LNCaP clone FGC (cell line): ENCODE results near the gene ARL6IP6.
A peak's percentile ranks its signal among the peaks of the same experiment; 100 is the strongest.
"Not testable (repeated sequence)": the region's sequence is repeated elsewhere in the genome, so short reads cannot be mapped to it uniquely, and the experiment has no call there.

Source experiments
- DNase-seq: peaks from one replicate; pipeline ENCODE4 v3.0.0-alpha.2; 2011; ENCODE audit warnings: low read depth
- H3K4me3 ChIP-seq: 2 replicates; pipeline ENCODE4 v1.5.1; 2011; ENCODE audit warnings: mild to moderate bottlenecking, low read depth, low read length, control low read depth
- TF ChIP-seq, protein P1 (sequence below): IDR thresholded peaks from 2 replicates; pipeline ENCODE4 v1.5.1; 2012; ENCODE audit warnings: mild to moderate bottlenecking; ENCODE audit not compliant: control insufficient read depth, insufficient read depth; ENCODE audit errors: extremely low read depth

Gene ARL6IP6

DNA sequence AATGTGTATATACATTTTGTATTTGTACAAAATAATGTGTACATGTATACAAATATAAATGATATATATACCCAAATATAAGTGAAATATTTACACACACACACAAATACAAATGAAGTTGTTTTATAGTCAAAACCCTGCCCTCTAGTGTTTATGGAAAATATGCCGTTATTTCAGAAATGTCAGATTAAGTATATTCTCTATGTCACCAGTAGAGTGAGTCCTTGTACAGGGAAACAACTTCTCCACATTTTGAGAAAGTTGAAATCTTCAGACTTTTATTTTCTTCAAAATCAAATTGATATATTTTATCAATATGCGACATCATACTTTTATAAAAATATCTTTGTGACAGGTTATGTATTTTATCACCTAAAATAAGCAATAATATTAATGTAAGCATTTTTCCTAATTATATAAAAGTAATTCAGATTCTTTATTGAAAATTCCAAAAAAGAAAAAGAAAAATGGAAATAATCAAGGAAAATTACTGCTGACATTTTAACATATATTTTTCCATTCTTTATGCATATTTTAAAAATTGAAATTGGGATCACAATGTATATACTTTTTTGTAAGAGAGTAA is 22.4 kb downstream of the ARL6IP6 start:
- DNase-seq = no peak
- H3K4me3 ChIP-seq = no peak overlapping the region
- TF ChIP-seq, protein P1, sequence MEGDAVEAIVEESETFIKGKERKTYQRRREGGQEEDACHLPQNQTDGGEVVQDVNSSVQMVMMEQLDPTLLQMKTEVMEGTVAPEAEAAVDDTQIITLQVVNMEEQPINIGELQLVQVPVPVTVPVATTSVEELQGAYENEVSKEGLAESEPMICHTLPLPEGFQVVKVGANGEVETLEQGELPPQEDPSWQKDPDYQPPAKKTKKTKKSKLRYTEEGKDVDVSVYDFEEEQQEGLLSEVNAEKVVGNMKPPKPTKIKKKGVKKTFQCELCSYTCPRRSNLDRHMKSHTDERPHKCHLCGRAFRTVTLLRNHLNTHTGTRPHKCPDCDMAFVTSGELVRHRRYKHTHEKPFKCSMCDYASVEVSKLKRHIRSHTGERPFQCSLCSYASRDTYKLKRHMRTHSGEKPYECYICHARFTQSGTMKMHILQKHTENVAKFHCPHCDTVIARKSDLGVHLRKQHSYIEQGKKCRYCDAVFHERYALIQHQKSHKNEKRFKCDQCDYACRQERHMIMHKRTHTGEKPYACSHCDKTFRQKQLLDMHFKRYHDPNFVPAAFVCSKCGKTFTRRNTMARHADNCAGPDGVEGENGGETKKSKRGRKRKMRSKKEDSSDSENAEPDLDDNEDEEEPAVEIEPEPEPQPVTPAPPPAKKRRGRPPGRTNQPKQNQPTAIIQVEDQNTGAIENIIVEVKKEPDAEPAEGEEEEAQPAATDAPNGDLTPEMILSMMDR = peak; percentile 78

DNA sequence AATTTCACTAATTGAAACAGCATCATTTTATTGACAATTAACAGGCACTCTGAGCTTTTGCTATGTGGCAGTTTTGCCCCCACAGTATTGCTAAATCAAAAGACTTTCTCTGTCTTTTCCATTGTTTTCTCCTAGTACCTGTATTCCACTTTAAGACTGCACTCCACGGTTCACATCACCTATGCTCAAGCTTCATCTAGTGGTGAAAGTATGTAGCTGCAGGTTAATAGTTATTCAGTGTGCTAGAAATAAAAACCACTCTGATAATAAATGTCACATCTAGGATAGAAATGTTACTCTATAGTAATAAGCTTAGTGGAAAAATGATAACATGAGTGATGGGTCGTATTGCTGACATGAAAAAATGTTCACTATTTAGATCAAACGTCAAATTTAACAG is 24.6 kb downstream of the ARL6IP6 start:
- no peak for DNase-seq
- H3K4me3 ChIP-seq = no peak overlapping the region
- TF ChIP-seq, protein P1 = peak; percentile 68

DNA sequence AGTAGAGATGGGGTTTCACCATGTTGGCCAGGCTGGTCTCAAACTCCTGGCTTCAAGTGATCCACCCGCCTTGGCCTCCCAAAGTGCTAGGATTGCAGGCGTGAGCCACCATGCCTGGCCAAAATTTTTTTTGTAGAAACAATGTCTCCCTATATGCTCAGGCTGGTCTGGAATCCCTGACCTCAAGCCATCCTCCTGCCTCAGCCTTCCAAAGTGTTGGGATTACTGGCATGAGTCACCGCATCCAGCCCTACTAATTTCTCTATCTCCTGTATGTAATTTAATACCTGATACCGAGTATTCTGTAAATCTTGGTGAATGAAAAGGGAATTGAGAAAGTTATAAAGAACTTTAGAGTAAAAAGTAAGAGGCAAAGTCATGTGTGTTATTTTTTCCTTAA is 29.3 kb downstream of the ARL6IP6 start:
- DNase-seq, H3K4me3 ChIP-seq: not testable (repeated sequence)

DNA sequence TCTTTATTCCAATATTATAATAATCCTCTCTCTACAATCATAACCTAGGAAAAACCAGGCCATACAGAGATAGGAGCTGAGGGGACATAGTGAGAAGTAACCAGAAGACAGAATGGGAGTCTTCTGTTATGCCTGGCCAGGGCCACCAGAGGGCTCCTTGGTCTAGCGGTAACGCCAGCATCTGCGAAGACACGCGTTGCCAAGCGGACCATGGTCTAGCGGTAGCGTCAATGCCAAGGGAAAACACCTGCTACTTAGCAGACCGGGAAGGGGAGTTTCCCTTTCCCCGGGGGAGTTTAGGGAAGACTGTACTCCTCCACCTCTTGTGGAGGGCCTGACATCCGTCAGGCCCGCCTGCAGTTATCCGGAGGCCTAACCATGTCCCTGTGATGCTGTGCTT is 36.6 kb downstream of the ARL6IP6 start:
- no peak for DNase-seq
- TF ChIP-seq, protein P1 = no peak
- H3K4me3 ChIP-seq = no peak overlapping the region

DNA sequence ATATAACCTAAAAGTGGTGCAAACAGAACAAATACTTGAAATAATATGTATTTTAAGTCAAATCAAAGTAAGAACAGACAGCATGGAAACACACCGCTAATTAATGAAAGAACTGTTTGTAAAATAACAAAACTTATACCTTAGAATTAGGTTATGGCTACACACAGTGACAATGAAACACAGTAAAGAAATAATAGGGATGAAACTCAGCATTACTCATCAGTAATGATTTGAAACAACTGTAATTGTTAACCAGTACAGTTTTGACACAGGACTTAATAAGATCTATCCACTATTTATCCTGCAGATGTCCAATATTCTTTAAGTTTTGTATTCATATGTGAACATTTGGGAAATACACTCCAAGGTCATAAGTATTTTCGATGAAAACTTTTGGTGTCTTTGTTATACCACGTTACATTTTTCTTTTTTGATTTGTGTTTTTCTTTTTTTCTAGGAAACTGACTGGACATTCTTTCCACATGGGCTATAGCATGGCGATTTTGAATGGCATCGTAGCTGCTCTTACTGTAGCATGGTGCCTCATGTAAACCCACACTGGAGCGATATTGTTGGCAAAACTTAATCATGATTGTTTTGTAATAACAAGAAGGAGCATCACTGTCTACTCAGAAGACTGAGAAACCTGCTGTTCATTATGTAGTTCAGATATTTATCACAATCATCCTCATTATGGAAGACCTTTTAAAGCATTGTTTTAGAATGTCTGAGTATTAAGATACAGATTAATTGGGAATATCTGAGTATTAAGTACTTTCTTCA is 41.1 kb downstream of the ARL6IP6 start:
- TF ChIP-seq, protein P1 = no peak
- no peak for DNase-seq
- H3K4me3 ChIP-seq = no peak overlapping the region

DNA sequence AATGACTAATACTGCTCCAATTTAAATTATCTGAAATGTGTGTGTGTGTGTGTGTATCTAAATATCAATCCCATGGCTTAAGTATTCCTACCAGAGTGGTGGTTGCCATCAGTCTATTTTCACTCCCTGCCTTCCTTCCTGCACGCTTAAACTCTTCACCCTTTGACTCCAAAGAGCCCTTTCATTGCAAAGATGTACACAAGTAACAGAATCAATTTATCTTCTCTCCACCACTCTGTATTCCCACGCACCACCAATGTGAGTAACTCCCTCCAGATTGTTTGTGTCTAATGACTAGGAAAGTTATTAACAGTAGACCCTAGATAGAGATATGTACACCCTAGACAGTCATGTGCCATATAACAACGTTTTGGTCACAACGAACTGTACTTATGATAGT is 42.8 kb downstream of the ARL6IP6 start:
- TF ChIP-seq, protein P1 = no peak
- H3K4me3 ChIP-seq = no peak overlapping the region

DNA sequence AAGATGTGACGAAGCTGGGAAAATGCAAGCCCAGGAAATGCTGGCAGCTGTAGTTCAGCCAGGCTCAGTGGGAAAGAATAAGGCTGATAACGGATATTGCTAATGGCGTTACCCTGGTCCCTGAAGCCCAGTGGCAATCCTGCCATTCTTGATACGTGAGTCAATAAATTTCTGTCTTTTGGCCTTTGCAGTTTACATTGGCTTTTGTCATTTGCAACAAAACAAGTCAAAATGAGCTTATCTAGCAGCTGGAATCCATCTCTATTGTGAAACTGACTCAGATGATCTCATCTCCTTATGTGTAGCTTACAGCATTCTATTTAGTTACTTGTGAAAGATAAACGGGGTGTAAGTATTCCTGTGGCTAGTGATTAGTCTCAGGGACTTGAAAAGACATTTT is 43.8 kb downstream of the ARL6IP6 start:
- no peak overlapping the region for H3K4me3 ChIP-seq
- no peak for DNase-seq
- TF ChIP-seq, protein P1 = no peak

More for the DNA sequence above, 42.8 kb downstream of the ARL6IP6 start:
- DNase-seq = no peak

DNA sequence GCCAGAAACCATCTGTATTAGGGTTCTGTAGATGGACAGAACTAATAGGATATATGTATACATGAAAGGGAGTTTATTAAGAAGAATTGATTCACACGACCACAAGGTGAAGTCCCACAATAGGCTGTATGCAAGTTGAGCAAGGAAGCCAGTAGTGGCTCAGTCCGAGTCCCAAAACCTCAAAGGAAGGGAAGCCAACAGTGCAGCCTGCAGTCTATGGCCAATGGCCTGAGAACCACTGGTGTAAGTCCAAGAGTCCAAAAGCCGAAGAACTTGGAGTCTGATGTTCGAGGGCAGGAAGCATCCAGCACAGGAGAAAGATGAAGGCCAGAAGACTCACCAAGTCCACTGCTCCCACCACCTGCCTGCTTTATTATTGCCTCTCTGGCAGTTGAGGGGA is 44.8 kb downstream of the ARL6IP6 start:
- DNase-seq, H3K4me3 ChIP-seq: not testable (repeated sequence)
